Measurements from ENCODE around the gene CNBP.

DNA sequence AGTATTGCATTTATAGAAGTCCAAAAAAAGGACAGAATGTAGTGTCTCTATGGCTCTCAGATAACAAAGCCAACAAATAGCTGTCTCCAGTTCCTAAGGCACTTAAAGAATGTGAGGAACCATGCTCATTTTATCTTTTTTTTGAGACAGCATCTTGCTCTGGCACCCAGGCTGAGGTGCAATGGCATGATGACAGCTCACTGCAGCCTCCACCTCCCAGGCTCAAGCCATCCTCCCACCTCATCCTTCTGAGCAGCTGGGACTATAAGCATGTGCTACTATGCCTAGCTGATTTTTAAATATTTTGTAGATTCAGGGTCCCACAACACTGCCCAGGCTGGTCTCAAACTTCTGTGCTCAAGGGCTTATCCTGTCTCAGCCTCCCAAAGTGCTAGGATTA, 38.9 kb downstream of the CNBP start:
- no peak for TF ChIP-seq POLR2A (IDR thresholded peaks at IDR 0.05)
- TF ChIP-seq, protein P1, sequence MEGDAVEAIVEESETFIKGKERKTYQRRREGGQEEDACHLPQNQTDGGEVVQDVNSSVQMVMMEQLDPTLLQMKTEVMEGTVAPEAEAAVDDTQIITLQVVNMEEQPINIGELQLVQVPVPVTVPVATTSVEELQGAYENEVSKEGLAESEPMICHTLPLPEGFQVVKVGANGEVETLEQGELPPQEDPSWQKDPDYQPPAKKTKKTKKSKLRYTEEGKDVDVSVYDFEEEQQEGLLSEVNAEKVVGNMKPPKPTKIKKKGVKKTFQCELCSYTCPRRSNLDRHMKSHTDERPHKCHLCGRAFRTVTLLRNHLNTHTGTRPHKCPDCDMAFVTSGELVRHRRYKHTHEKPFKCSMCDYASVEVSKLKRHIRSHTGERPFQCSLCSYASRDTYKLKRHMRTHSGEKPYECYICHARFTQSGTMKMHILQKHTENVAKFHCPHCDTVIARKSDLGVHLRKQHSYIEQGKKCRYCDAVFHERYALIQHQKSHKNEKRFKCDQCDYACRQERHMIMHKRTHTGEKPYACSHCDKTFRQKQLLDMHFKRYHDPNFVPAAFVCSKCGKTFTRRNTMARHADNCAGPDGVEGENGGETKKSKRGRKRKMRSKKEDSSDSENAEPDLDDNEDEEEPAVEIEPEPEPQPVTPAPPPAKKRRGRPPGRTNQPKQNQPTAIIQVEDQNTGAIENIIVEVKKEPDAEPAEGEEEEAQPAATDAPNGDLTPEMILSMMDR (IDR thresholded peaks at IDR 0.05): no peak
- TF ChIP-seq POLR2AphosphoS5 (IDR thresholded peaks at IDR 0.05): no peak
- no peak for TF ChIP-seq EP300 (IDR thresholded peaks at IDR 0.05)
